T-helper 1 cell (primary cell): ENCODE measurements around the gene ATP2C1.

Experiments
- DNase-seq, 5 donors: peaks; one replicate each; pipeline ENCODE4 v3.0.0-alpha.2; 2012 to 2020

The ATP2C1 gene

GRCh38 chr3:131048030-131048429 lies 154.1 kb downstream of the ATP2C1 start:
- no peak for DNase-seq

GRCh38 chr3:131050001-131050400 lies 156.1 kb downstream of the ATP2C1 start:
- no peak for DNase-seq

GRCh38 chr3:131053043-131053859 lies 159.4 kb downstream of the ATP2C1 start:
- no peak for DNase-seq
